CD4-positive, alpha-beta T cell treated with Interleukin-4 for 1 hour (primary cell): ENCODE data around the gene SOD2.
"Not testable (repeated sequence)": the region's sequence is repeated elsewhere in the genome, so short reads cannot be mapped to it uniquely, and the experiment has no call there.

Experiments
- DNase-seq, 2 donors: peaks; one replicate each; pipeline ENCODE4 v3.0.0-alpha.2; 2020 to 2022

The SOD2 gene

GRCh38 chr6:159693128-159693893 is at the start of gene SOD2:
Gene SOD2, minus strand, starts transcription at chr6:159693241. Its CDS starts 74 bp downstream, at chr6:159693167.
- DNase-seq: peak; percentile 87 to 90

DNA sequence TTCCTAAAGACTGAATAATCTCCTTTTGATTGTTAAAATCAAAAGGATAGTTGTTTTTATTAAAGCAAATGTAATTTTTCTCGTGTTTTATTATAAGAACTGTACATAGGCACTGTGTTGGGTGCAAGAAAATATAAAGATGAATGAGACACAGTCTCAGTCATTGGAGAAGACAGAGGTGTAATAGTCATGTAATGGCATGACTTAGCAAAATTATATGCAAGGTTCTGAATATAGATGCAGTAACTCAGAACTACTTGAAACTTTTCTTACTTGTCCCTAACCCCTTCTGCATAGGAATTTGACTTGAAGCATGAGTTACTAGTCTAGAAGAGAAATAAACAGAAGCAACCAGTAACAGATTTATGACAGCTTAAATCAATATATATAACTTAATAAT is 49.1 kb upstream of the SOD2 start:
- DNase-seq: no peak

GRCh38 chr6:159739341-159739740 is 46.3 kb upstream of the SOD2 start:
- no peak for DNase-seq

- no peak for DNase-seq
Measured at GRCh38 chr6:159736908-159737307, 43.9 kb upstream of the SOD2 start.

- not testable (repeated sequence) for DNase-seq
Measured at GRCh38 chr6:159733395-159733794, 40.4 kb upstream of the SOD2 start.

GRCh38 chr6:159732550-159732949 is 39.5 kb upstream of the SOD2 start:
- not testable (repeated sequence) for DNase-seq

- no peak for DNase-seq
Measured at GRCh38 chr6:159730332-159730676, 37.3 kb upstream of the SOD2 start.

- peak in 1 of 2 donors; percentile 24 for DNase-seq
Measured at GRCh38 chr6:159729598-159730331, 36.7 kb upstream of the SOD2 start.

DNA sequence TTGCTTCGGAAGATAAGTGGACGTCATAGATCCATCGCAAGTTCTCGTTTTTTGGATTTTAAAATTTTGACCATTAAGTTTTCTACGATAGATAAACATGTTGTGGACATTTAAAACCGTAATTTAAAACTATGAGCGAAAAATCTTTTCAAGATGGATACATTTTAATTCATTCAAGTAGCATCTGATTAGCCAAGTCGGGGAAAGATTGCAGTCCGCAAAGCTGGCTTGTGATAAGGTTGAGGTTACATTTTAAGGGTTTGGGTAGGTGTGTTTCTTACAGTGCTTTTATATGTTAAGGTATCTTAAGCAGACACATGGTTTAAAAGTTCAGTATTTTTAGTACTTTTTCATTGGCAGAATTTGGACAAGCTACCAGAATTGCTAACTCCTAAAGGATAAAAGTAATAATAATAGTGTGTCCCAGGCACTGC is 35.5 kb upstream of the SOD2 start:
- DNase-seq: peak in 1 of 2 donors; percentile 43

DNA sequence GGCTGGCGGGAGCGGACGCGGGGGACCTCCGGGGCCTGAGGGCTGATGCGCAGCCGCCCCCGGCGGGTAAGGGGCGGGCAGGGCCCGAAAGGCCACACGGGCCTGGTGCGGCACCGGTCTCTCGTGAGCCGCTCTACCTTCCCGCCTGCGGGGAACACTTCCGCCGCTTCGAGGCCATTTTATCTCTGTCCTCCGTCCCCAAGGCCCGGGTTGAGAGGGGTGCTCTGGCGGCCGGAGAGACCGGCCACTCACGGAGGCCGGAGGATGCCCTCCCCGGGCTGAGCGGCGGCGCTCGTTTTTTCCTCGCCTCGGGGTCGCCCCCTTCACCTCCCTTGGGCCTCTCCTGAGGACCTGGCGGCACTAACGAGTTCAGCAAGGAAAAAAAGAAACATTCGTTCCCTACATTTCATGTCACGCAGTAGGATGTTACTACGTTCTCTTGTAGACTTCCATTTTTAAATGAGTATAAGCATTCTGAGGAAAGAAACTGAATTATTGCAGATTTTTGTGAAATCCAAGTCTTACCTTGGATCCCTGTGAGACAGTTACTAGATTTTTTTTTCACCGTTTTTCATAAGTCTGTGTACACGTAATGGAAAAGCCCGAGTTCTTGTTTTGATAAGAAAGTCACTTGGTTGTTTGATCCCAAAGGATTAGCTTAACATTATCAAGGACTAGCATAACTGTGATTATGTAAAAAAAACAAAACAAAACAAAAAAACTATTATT is 34.8 kb upstream of the SOD2 start:
- DNase-seq: no peak

DNA sequence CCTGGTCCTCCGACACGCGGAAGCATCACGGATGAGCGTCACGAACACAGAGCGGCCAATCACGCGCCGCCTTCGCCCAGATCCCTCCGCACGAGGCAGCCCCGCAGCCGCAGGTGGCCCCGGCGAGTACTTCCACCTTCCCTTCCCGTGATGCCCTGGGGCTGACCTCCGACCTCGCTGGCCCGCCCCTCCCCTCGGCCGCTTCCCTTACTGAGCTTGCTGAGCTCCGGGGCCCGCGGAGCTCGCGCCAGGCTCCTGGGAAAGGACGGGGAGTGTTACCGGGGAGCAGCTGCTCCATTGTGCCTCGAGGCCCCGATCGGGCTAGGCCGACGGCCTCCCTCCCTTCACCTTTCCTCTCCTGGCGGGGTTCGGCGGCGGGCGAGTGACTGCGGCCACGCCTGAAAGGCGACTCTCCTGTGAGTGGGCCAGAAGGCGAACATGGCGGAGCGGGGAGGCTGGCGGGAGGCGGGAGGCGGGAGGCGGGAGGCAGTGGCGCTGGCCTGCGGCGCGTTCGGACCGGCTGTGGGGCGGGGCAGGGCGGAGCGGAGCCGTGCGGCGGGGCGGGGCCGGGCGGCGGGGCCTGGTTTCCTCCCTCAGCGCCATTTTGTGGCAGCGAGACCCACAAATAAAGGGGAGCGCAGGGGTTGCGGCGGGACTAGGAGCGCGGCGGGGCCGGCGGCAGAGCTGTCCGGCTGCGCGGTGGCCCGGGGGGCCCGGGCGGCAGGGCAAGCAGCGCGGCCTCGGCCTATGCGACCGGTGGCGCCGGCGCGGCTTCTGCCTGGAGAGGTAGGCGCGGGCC is 34.1 kb upstream of the SOD2 start, which contains the start of gene WTAP:
TSS of gene WTAP (plus strand) at position 589 of the 799 bp plus-strand sequence. CDS start 8,760 bp downstream, outside the sequence.
- peak; percentile 97 for DNase-seq

GRCh38 chr6:159726255-159726917 is 33.3 kb upstream of the SOD2 start:
- DNase-seq: no peak

GRCh38 chr6:159725208-159725607 is 32.2 kb upstream of the SOD2 start:
- DNase-seq: not testable (repeated sequence)

- DNase-seq: no peak
Measured at GRCh38 chr6:159724778-159725177, 31.7 kb upstream of the SOD2 start.

GRCh38 chr6:159723259-159723658 is 30.2 kb upstream of the SOD2 start:
- no peak for DNase-seq

DNA sequence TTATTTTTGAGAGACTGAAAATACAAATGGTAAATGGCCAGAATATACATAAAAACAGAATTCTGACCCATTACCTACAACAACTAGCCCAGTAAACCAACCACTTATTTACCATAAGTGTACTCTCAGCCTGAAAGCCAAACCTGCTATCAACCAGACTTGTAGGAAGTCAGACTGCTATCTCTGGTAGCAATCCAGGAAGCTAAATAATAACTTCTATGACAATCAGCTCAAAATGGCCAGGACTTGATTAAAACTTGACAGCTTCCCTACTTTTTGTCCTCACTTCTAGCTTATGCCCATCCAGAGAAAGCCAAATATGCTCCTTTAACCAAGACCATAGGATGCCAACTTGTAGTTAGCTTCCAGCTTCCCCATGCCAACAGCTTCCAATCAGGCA is 29.6 kb upstream of the SOD2 start:
- DNase-seq: no peak

- not testable (repeated sequence) for DNase-seq
Measured at GRCh38 chr6:159721981-159722380, 28.9 kb upstream of the SOD2 start.

DNA sequence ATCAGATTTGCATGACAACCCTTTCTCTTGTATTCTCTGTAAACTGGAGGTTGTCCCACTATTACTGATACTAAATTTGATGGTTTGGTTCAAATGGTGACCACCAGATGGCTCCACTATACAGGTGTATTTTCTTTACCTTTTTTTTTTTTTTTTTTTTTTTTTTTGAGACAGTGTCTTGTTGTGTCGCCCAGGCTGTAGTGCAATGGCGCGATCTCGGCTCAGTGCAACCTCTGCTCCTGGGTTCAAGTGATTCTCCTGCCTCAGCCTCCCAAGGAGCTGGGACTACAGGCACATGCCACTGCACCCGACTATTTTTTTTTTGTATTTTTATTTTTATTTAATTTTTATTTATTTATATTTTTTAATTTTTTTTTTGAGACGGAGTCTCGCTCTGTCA is 27.7 kb upstream of the SOD2 start:
- DNase-seq: peak; percentile 42 to 80

GRCh38 chr6:159719287-159719686 is 26.2 kb upstream of the SOD2 start:
- no peak for DNase-seq

DNA sequence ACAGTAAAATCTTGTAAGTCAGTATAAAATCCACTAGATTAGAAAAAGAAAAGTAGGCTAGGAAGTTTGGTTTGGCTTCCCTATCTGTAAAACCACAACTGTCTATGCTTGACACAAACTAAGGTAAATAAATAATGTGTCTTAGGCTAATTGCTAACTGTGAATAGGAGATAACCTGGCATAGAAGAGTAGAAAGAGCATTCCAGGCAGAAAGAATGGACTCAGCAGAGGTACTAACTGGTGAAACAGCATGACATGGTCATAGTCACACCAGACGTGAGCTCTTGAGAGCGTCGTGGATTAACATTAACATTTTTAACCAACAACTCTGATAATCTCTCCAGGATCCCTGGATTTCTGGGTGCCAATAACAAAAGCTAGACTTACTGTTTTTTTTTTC is 25.6 kb upstream of the SOD2 start:
- no peak for DNase-seq

- DNase-seq: peak in 1 of 2 donors; percentile 36
Measured at GRCh38 chr6:159716247-159717096, 23.4 kb upstream of the SOD2 start.
